ENCODE data around the gene PSMD7. TPM values are rescaled to one million over a fixed set of nuclear protein-coding genes. Genes with fewer than 3 reads are reported as not detected.
"Not testable (repeated sequence)": the region's sequence is repeated elsewhere in the genome, so short reads cannot be mapped to it uniquely, and the experiment has no call there.

PSMD7 gene
- total RNA-seq, 4 donors from 2014 or later = 41.5 to 59.6 (median 43.3) TPM

GRCh38 chr16:74309789-74310781, 13.5 kb downstream of the PSMD7 start:
- no peaks in the 10 kb centered on the region for H3K9me3 ChIP-seq

GRCh38 chr16:74315059-74315458, 18.4 kb downstream of the PSMD7 start:
- H3K36me3 ChIP-seq = peaks cover 0 to 19% (median 2%) of the 10 kb centered on the region in 3 donors
- no peak overlapping the region for H3K4me3 ChIP-seq
- WGBS, 2 donors = 94 to 95% methylated on average over 7 of the region's 7 CpGs
- no peak for DNase-seq (ENCODE audit: low spot score in 2 of 2)
- no peaks in the 10 kb centered on the region for H3K27me3 ChIP-seq
- no peaks in the 10 kb centered on the region for H3K9me3 ChIP-seq
- H3K4me1 ChIP-seq = peaks cover 0 to 1% (median 0%) of the 10 kb centered on the region in 4 donors
- TF ChIP-seq CTCF (IDR thresholded peaks at IDR 0.05) (no peak), POLR2A (IDR thresholded peaks at IDR 0.05) (no peak), EP300 (IDR thresholded peaks at IDR 0.05) (no peak)
- no peak overlapping the region for H3K27ac ChIP-seq

More at GRCh38 chr16:74309789-74310781, 13.5 kb downstream of the PSMD7 start:
- Histone ChIP-seq H3K36me3 (peaks cover 0 to 51% (median 2%) of the 10 kb centered on the region in 3 donors), H3K4me3 (no peak overlapping the region), H3K27ac (no peak overlapping the region), H3K4me1 (peaks cover 0 to 3% (median 0%) of the 10 kb centered on the region in 4 donors), H3K27me3 (no peaks in the 10 kb centered on the region)
- DNase-seq (ENCODE audit: low spot score in 2 of 2) = peak in 1 of 2 donors; percentile 28
- WGBS, 2 donors = 69 to 70% methylated on average over 15 of the region's 15 CpGs
- peak; percentile 51 to 69 (median 61) for TF ChIP-seq CTCF (IDR thresholded peaks at IDR 0.05)
- no peak for TF ChIP-seq POLR2A (IDR thresholded peaks at IDR 0.05)
- TF ChIP-seq EP300 (IDR thresholded peaks at IDR 0.05) = no peak

- H3K36me3 ChIP-seq = peaks cover 0 to 16% (median 0%) of the 10 kb centered on the region in 3 donors
- no peak for DNase-seq (ENCODE audit: low spot score in 2 of 2)
- peaks cover 0 to 36% (median 15%) of the 10 kb centered on the region in 4 donors for H3K4me1 ChIP-seq
- H3K9me3 ChIP-seq = no peaks in the 10 kb centered on the region
- H3K4me3 ChIP-seq = no peak overlapping the region
- TF ChIP-seq CTCF (IDR thresholded peaks at IDR 0.05) = no peak
- no peak for TF ChIP-seq POLR2A (IDR thresholded peaks at IDR 0.05)
- no peak for TF ChIP-seq EP300 (IDR thresholded peaks at IDR 0.05)
- no peak overlapping the region for H3K27ac ChIP-seq
- 58 to 60% methylated on average over 6 of the region's 6 CpGs for WGBS, 2 donors
- H3K27me3 ChIP-seq = no peaks in the 10 kb centered on the region
These were observed 24.1 kb downstream of the PSMD7 start for GRCh38 chr16:74320707-74321106.

- H3K27me3 ChIP-seq = no peaks in the 10 kb centered on the region
- peaks cover 0 to 36% (median 15%) of the 10 kb centered on the region in 4 donors for H3K4me1 ChIP-seq
- 100% methylated on average over 2 of the region's 2 CpGs for WGBS, 2 donors
- H3K9me3 ChIP-seq = no peaks in the 10 kb centered on the region
- no peak overlapping the region for H3K4me3 ChIP-seq
- peak overlapping the region in 2 of 4 donors; percentile 65 to 73 for H3K27ac ChIP-seq
- peaks cover 0 to 19% (median 0%) of the 10 kb centered on the region in 3 donors for H3K36me3 ChIP-seq
- TF ChIP-seq EP300 (IDR thresholded peaks at IDR 0.05) (no peak), POLR2A (IDR thresholded peaks at IDR 0.05) (no peak), CTCF (IDR thresholded peaks at IDR 0.05) (no peak)
- DNase-seq (ENCODE audit: low spot score in 2 of 2) = no peak
These were observed 24.7 kb downstream of the PSMD7 start for GRCh38 chr16:74321356-74321755.

GRCh38 chr16:74322301-74322710, 25.7 kb downstream of the PSMD7 start:
- DNase-seq (ENCODE audit: low spot score in 2 of 2) = no peak
- H3K36me3 ChIP-seq = peaks cover 0 to 28% (median 2%) of the 10 kb centered on the region in 3 donors
- WGBS, 2 donors = 44 to 54% methylated on average over 7 of the region's 7 CpGs
- H3K4me1 ChIP-seq = peaks cover 0 to 36% (median 15%) of the 10 kb centered on the region in 4 donors
- no peak overlapping the region for H3K4me3 ChIP-seq
- peak in 1 of 2 donors; percentile 45 for TF ChIP-seq EP300 (IDR thresholded peaks at IDR 0.05)
- no peak for TF ChIP-seq CTCF (IDR thresholded peaks at IDR 0.05)
- no peak for TF ChIP-seq POLR2A (IDR thresholded peaks at IDR 0.05)
- H3K9me3 ChIP-seq = no peaks in the 10 kb centered on the region
- no peaks in the 10 kb centered on the region for H3K27me3 ChIP-seq
- H3K27ac ChIP-seq = peak overlapping the region in 2 of 4 donors; percentile 65 to 73

GRCh38 chr16:74324777-74325176, 28.2 kb downstream of the PSMD7 start:
- WGBS, 2 donors = 97 to 98% methylated on average over 5 of the region's 5 CpGs
- not testable (repeated sequence) for H3K9me3 ChIP-seq; H3K4me3 ChIP-seq; H3K27ac ChIP-seq; H3K27me3 ChIP-seq; DNase-seq (ENCODE audit: low spot score in 2 of 2)
- peaks cover 0 to 42% (median 2%) of the 10 kb centered on the region in 3 donors for H3K36me3 ChIP-seq
- peaks cover 0 to 36% (median 15%) of the 10 kb centered on the region in 4 donors for H3K4me1 ChIP-seq

Measured in tibial nerve (tissue), 4 donors.